GM23338 (cell line): ENCODE results near the gene ASPM. TPM values are rescaled to one million over a fixed set of nuclear protein-coding genes. Genes with fewer than 3 reads are reported as not detected.

ENCODE experiments used
- ATAC-seq: fragments of 200-7000 bp; cut with Tn5 transposase; 3 replicates; pipeline ENCODE4 v1.9.1; 2020
- DNase-seq: peaks from one replicate; pipeline ENCODE4 v3.0.0-alpha.2; 2015; ENCODE audit warnings: low spot score
- H2AFZ ChIP-seq: fragments of 200-600 bp; sonication (generic); 2 replicates; pipeline ENCODE4 v1.8.0; 2016; ENCODE audit warnings: antibody characterized with exemption, mild to moderate bottlenecking, moderate library complexity
- H3F3A ChIP-seq: fragments of 200-600 bp; sonication (generic); replicated peaks from 2 replicates; pipeline ENCODE4 v1.8.0; 2017; ENCODE audit warnings: antibody characterized with exemption, mixed run types, low read depth
- H3K27ac ChIP-seq: fragments of 200-600 bp; sonication (generic); 2 replicates; pipeline ENCODE4 v1.6.1; 2016; ENCODE audit warnings: low read depth
- H3K27me3 ChIP-seq: fragments of 200-600 bp; sonication (generic); 2 replicates; pipeline ENCODE4 v1.8.0; 2016; ENCODE audit warnings: mild to moderate bottlenecking, mixed run types, moderate library complexity; ENCODE audit not compliant: insufficient read depth
- H3K36me3 ChIP-seq: fragments of 200-600 bp; sonication (generic); 2 replicates; pipeline ENCODE4 v1.8.0; 2016; ENCODE audit warnings: mild to moderate bottlenecking; ENCODE audit not compliant: insufficient read depth
- H3K4me1 ChIP-seq: fragments of 200-600 bp; sonication (generic); 2 replicates; pipeline ENCODE4 v1.8.0; 2016; ENCODE audit warnings: mild to moderate bottlenecking, moderate library complexity; ENCODE audit not compliant: insufficient read depth
- H3K4me2 ChIP-seq: fragments of 200-600 bp; sonication (generic); 2 replicates; pipeline ENCODE4 v1.7.1; 2017; ENCODE audit warnings: mixed run types
- H3K4me3 ChIP-seq: fragments of 200-600 bp; sonication (generic); 2 replicates; pipeline ENCODE4 v1.6.1; 2016; ENCODE audit warnings: mixed run types
- H3K79me2 ChIP-seq: fragments of 200-600 bp; sonication (generic); replicated peaks from 2 replicates; pipeline ENCODE4 v1.8.0; 2017; ENCODE audit warnings: mild to moderate bottlenecking; ENCODE audit not compliant: insufficient read depth
- H3K9me2 ChIP-seq: fragments of 200-600 bp; sonication (generic); 2 replicates; pipeline ENCODE4 v1.8.0; 2017; ENCODE audit not compliant: insufficient read depth
- H4K20me1 ChIP-seq: fragments of 200-600 bp; sonication (generic); replicated peaks from 2 replicates; pipeline ENCODE4 v1.8.0; 2017; ENCODE audit warnings: mild to moderate bottlenecking; ENCODE audit not compliant: insufficient read depth
- H3K27ac Mint-ChIP-seq: 2 replicates; pipeline ENCODE4 v1.8.0; 2020; ENCODE audit warnings: inconsistent platforms, mild to moderate bottlenecking, moderate library complexity, mixed read lengths
- H3K27me3 Mint-ChIP-seq: 3 replicates; pipeline ENCODE4 v1.8.0; 2022; ENCODE audit warnings: low read depth, mild to moderate bottlenecking, moderate library complexity, mixed read lengths, inconsistent platforms; ENCODE audit not compliant: insufficient read depth, poor library complexity
- H3K36me3 Mint-ChIP-seq: 3 replicates; pipeline ENCODE4 v1.8.0; 2021; ENCODE audit warnings: low read depth, mild to moderate bottlenecking, inconsistent platforms, moderate library complexity, mixed read lengths
- H3K4me1 Mint-ChIP-seq: 3 replicates; pipeline ENCODE4 v1.8.0; 2020; ENCODE audit warnings: mild to moderate bottlenecking, inconsistent platforms, mixed read lengths
- H3K4me3 Mint-ChIP-seq: 3 replicates; pipeline ENCODE4 v1.8.0; 2021; ENCODE audit warnings: moderate library complexity, mild to moderate bottlenecking, inconsistent platforms, mixed read lengths
- H3K9me3 Mint-ChIP-seq: 3 replicates; pipeline ENCODE4 v1.8.0; 2020; ENCODE audit warnings: moderate library complexity, mild to moderate bottlenecking, inconsistent platforms, mixed read lengths
- CREB1 ChIP-seq: fragments of 250-450 bp; sonication (Bioruptor Pico); IDR thresholded peaks from 2 replicates; pipeline ENCODE4 v1.5.0; 2020; ENCODE audit warnings: low read depth, mild to moderate bottlenecking, moderate library complexity
- ETS1 ChIP-seq: IDR thresholded peaks from 2 replicates; pipeline ENCODE4 v1.6.1; 2016; ENCODE audit warnings: antibody characterized with exemption
- EZH2 ChIP-seq: fragments of 200-600 bp; sonication (generic); IDR thresholded peaks from one replicate; pipeline ENCODE4 v1.8.0; 2017; ENCODE audit warnings: antibody characterized with exemption, mild to moderate bottlenecking, low read depth; ENCODE audit not compliant: unreplicated experiment
- EZH2phosphoT487 ChIP-seq: fragments of 200-600 bp; sonication (generic); IDR thresholded peaks from one replicate; pipeline ENCODE4 v1.8.1; 2018; ENCODE audit warnings: antibody characterized with exemption; ENCODE audit not compliant: unreplicated experiment
- NANOG ChIP-seq: IDR thresholded peaks from 2 replicates; pipeline ENCODE4 v1.6.1; 2016; ENCODE audit warnings: antibody characterized with exemption, borderline replicate concordance
- POLR2AphosphoS5 ChIP-seq: IDR thresholded peaks from 2 replicates; pipeline ENCODE4 v1.6.1; 2016; ENCODE audit warnings: antibody characterized with exemption, low read depth
- REST ChIP-seq: IDR thresholded peaks from one replicate; pipeline ENCODE4 v1.6.1; 2018; ENCODE audit warnings: antibody characterized with exemption; ENCODE audit not compliant: unreplicated experiment
- STAT1 ChIP-seq: IDR thresholded peaks from one replicate; pipeline ENCODE4 v1.6.1; 2016; ENCODE audit warnings: antibody characterized with exemption; ENCODE audit not compliant: unreplicated experiment
- ZNF114 ChIP-seq: fragments of 250-450 bp; sonication (Bioruptor Pico); IDR thresholded peaks from 2 replicates; pipeline ENCODE4 v1.5.0; 2020; ENCODE audit warnings: mild to moderate bottlenecking, moderate library complexity
- ZNF331 ChIP-seq: fragments of 250-450 bp; sonication (Bioruptor Pico); IDR thresholded peaks from 2 replicates; pipeline ENCODE4 v1.5.0; 2020; ENCODE audit warnings: low read depth, mild to moderate bottlenecking, moderate library complexity
- ZNF462 ChIP-seq: fragments of 250-450 bp; sonication (Bioruptor Pico); IDR thresholded peaks from 2 replicates; pipeline ENCODE4 v1.5.0; 2020; ENCODE audit warnings: mild to moderate bottlenecking, moderate library complexity
- polyA plus RNA-seq: library from polyadenylated mRNA; unstranded; fragments of >200 nt; fragmentation: Nextera tagmentation; extraction: Ambion mirVana; gene quantifications from 2 replicates; pipeline ENCODE4 v1.2.1, GENCODE V29; 2016
- total RNA-seq: library from RNA; depleted of rRNA; stranded (reverse); fragments of >200 nt; shearing (Covaris generic); gene quantifications from 2 replicates; pipeline ENCODE4 v1.2.3, GENCODE V29; 2014

The ASPM gene
- total and polyA plus RNA-seq, 2 experiments from 2014 or later: 36.8 to 64.9 TPM

GRCh38 chr1:197093226-197093885 is 53.1 kb downstream of the ASPM start (continued):
- TF ChIP-seq ZNF462 (CRISPR knock-in tag) (no peak), ZNF331 (CRISPR knock-in tag) (no peak)

GRCh38 chr1:197092491-197093023 is 53.9 kb downstream of the ASPM start:
- Mint-ChIP-seq H3K36me3 (peaks cover 54% of the 10 kb centered on the region), H3K4me1 (no peaks in the 10 kb centered on the region), H3K27ac (no peak overlapping the region), H3K27me3 (no peaks in the 10 kb centered on the region), H3K9me3 (no peaks in the 10 kb centered on the region), H3K4me3 (no peak overlapping the region)
- no peaks in the 10 kb centered on the region for H3K27me3 ChIP-seq
- H3K36me3 ChIP-seq: peaks cover 46% of the 10 kb centered on the region
- H3K27ac ChIP-seq: no peak overlapping the region
- H3F3A ChIP-seq: no peaks in the 10 kb centered on the region
- no peak overlapping the region for H3K4me3 ChIP-seq
- H4K20me1 ChIP-seq: no peaks in the 10 kb centered on the region
- no peaks in the 10 kb centered on the region for H3K4me1 ChIP-seq
- DNase-seq (no peak), ATAC-seq (no peak)
- no peaks in the 10 kb centered on the region for H3K9me2 ChIP-seq
- H2AFZ ChIP-seq: no peak overlapping the region
- H3K79me2 ChIP-seq: no peaks in the 10 kb centered on the region
- no peak overlapping the region for H3K4me2 ChIP-seq
- TF ChIP-seq STAT1: no peak
- TF ChIP-seq EZH2phosphoT487: no peak
- TF ChIP-seq EZH2: no peak
- no peak for TF ChIP-seq NANOG
- no peak for TF ChIP-seq REST
- no peak for TF ChIP-seq CREB1 (CRISPR knock-in tag)
- no peak for TF ChIP-seq ETS1
- no peak for TF ChIP-seq ZNF114 (CRISPR knock-in tag)
- TF ChIP-seq ZNF331 (CRISPR knock-in tag): no peak
- TF ChIP-seq POLR2AphosphoS5: no peak
